Brain microvascular endothelial cell (primary cell): ENCODE data around the gene LRRC27.

Source experiments
- DNase-seq: peaks from one replicate; pipeline ENCODE4 v3.0.0-alpha.2; 2020
- H3K27ac ChIP-seq: fragments of 250-450 bp; sonication (Bioruptor Pico); 2 replicates; pipeline ENCODE4 v1.5.1; 2020; ENCODE audit warnings: mild to moderate bottlenecking, moderate library complexity
- H3K27me3 ChIP-seq: fragments of 250-450 bp; sonication (Bioruptor Pico); replicated peaks from 2 replicates; pipeline ENCODE4 v1.5.1; 2020; ENCODE audit warnings: mild to moderate bottlenecking
- H3K36me3 ChIP-seq: fragments of 250-450 bp; sonication (Bioruptor Pico); replicated peaks from 2 replicates; pipeline ENCODE4 v1.5.1; 2020; ENCODE audit warnings: mild to moderate bottlenecking
- H3K4me3 ChIP-seq: 2 replicates; pipeline ENCODE4 v1.5.1; 2011; ENCODE audit warnings: low read depth, mild to moderate bottlenecking, control low read depth, low read length, moderate library complexity
- in situ Hi-C: cut with HindIII; loops from 2 replicates; pipeline ENCODE4 v1.10.0; 2017; ENCODE audit warnings: low sequenced_read_pairs, low pct_ligation_motif_present
- TF ChIP-seq, protein P1 (sequence below): IDR thresholded peaks from 2 replicates; pipeline ENCODE4 v1.5.1; 2011; ENCODE audit warnings: low read depth, mild to moderate bottlenecking, moderate library complexity, low read length, control low read depth, inconsistent platforms; ENCODE audit errors: missing control alignments

LRRC27 gene

GRCh38 chr10:132400041-132400546 lies 68.1 kb downstream of the LRRC27 start:
- no peak for DNase-seq
- Histone ChIP-seq H3K27me3 (no peaks in the 10 kb centered on the region), H3K36me3 (no peaks in the 10 kb centered on the region), H3K27ac (no peak overlapping the region), H3K4me3 (no peak overlapping the region)
- TF ChIP-seq, protein P1, sequence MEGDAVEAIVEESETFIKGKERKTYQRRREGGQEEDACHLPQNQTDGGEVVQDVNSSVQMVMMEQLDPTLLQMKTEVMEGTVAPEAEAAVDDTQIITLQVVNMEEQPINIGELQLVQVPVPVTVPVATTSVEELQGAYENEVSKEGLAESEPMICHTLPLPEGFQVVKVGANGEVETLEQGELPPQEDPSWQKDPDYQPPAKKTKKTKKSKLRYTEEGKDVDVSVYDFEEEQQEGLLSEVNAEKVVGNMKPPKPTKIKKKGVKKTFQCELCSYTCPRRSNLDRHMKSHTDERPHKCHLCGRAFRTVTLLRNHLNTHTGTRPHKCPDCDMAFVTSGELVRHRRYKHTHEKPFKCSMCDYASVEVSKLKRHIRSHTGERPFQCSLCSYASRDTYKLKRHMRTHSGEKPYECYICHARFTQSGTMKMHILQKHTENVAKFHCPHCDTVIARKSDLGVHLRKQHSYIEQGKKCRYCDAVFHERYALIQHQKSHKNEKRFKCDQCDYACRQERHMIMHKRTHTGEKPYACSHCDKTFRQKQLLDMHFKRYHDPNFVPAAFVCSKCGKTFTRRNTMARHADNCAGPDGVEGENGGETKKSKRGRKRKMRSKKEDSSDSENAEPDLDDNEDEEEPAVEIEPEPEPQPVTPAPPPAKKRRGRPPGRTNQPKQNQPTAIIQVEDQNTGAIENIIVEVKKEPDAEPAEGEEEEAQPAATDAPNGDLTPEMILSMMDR = no peak
- in situ Hi-C loops = no loop called here

GRCh38 chr10:132400547-132401151 lies 68.7 kb downstream of the LRRC27 start:
- in situ Hi-C loops = no loop called here
- Histone ChIP-seq H3K27me3 (no peaks in the 10 kb centered on the region), H3K4me3 (no peak overlapping the region), H3K36me3 (peaks cover 4% of the 10 kb centered on the region), H3K27ac (no peak overlapping the region)
- DNase-seq = no peak
- TF ChIP-seq, protein P1 = no peak

GRCh38 chr10:132401401-132402118 lies 69.6 kb downstream of the LRRC27 start:
- Histone ChIP-seq H3K36me3 (peaks cover 4% of the 10 kb centered on the region), H3K27ac (no peak overlapping the region)

DNA sequence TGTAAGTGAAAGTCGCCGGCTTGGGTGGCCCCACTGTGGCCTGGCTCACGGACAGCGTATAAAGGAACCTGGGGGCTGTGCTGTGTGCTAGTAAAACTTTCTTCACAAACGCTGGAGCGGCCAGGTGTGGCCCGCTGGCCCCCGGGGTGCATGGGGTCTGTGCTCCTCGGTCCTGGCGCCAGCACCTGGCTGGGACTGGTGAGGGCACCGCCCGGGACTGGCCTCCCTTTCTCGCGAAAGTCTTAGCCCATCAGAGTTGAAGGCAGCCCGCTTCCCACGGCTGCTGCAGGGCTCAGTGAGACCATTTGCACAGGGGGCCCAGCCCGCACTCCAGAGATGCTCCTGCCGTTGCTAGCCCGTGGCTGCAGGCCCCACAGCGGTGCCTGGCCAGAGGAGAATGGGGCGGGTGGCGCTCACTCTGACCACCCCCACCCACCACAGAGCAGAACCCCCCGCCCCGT lies 70.8 kb downstream of the LRRC27 start:
- peaks cover 4% of the 10 kb centered on the region for H3K36me3 ChIP-seq
- no peaks in the 10 kb centered on the region for H3K27me3 ChIP-seq
- no peak for DNase-seq
- H3K27ac ChIP-seq = no peak overlapping the region
- TF ChIP-seq, protein P1 = no peak
- in situ Hi-C loops = no loop called here
- no peak overlapping the region for H3K4me3 ChIP-seq

More at GRCh38 chr10:132401401-132402118, 69.6 kb downstream of the LRRC27 start:
- in situ Hi-C loops = no loop called here
- TF ChIP-seq, protein P1 = no peak
- H3K4me3 ChIP-seq = no peak overlapping the region
- DNase-seq = no peak
- H3K27me3 ChIP-seq = no peaks in the 10 kb centered on the region

DNA sequence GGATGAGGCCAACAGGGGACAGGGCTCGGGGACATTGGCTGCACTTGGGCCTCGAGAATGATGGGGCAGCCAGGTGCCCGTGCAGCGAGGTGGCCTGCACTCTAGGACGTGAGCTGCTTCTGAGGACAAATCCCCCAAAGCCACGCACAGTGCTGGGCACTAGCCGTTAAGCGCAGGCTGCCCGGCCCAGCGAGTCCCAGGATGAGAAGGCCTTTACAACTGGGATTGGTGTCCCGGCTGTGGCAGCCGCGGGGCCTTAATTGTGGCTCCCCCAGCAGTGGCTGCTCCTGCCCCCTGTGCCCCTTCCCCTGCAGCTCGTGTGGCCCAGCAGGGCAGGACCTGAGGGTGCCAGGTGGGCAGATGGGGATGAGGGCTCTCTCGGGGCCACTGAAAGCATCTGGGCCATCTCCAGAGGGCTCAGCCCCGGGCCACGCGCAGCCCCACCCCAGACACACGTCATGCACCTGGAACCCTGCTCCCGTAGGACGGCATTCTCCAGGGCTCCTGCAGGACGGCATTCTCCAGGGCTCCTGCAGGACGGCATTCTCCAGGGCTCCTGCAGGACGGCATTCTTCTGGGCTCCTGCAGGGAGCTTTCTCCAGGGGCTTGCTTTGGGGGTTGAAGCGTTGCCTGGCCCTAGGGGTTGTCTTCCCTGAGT lies 71.6 kb downstream of the LRRC27 start:
- DNase-seq = no peak
- Histone ChIP-seq H3K36me3 (peaks cover 4% of the 10 kb centered on the region), H3K4me3 (no peak overlapping the region), H3K27me3 (no peaks in the 10 kb centered on the region), H3K27ac (no peak overlapping the region)
- TF ChIP-seq, protein P1 = no peak
- in situ Hi-C loops = no loop called here
